Activated B cell treated with CpG ODN at 0.5 μM for 24 hours (primary cell): ENCODE measurements around the gene C2orf76. TPM values are rescaled to one million over a fixed set of nuclear protein-coding genes. Genes with fewer than 3 reads are reported as not detected.
"Not testable (repeated sequence)": the region's sequence is repeated elsewhere in the genome, so short reads cannot be mapped to it uniquely, and the experiment has no call there.

Source experiments
- ATAC-seq: fragments of 200-7000 bp; cut with Tn5 transposase; one replicate; pipeline ENCODE4 v1.10.0; 2021; ENCODE audit warnings: low read depth, mild to moderate bottlenecking, moderate library complexity
- CTCF ChIA-PET: fragments of 350-600 bp; sonication (Branson Sonifier 250); formaldehyde crosslinking; loops from one replicate; lab custom pipeline; 2021; ENCODE audit warnings: antibody characterized with exemption; lab: Charles Lee
- POLR2A ChIA-PET: fragments of 350-600 bp; sonication (Branson Sonifier 250); formaldehyde crosslinking; loops from one replicate; lab custom pipeline; 2021; ENCODE audit warnings: antibody characterized with exemption; lab: Charles Lee
- DNase-seq: peaks from one replicate; pipeline ENCODE4 v3.0.0; 2022
- H3K27ac Mint-ChIP-seq: one replicate; pipeline ENCODE4 v1.8.0; 2020; ENCODE audit warnings: mixed read lengths
- H3K27me3 Mint-ChIP-seq: one replicate; pipeline ENCODE4 v1.8.0; 2021; ENCODE audit warnings: mixed read lengths
- H3K36me3 Mint-ChIP-seq: one replicate; pipeline ENCODE4 v1.8.0; 2021; ENCODE audit warnings: low read depth, mixed read lengths
- H3K4me1 Mint-ChIP-seq: one replicate; pipeline ENCODE4 v1.8.0; 2021; ENCODE audit warnings: mixed read lengths
- H3K4me3 Mint-ChIP-seq: one replicate; pipeline ENCODE4 v1.8.0; 2020; ENCODE audit warnings: mild to moderate bottlenecking, mixed read lengths
- H3K9me3 Mint-ChIP-seq: one replicate; pipeline ENCODE4 v1.8.0; 2020; ENCODE audit warnings: mixed read lengths
- CTCF ChIP-seq: fragments of 200-600 bp; IDR thresholded peaks from one replicate; pipeline ENCODE4 v1.8.0; 2022; ENCODE audit warnings: antibody characterized with exemption, mild to moderate bottlenecking
- intact Hi-C: fragments of 100-400 bp; cut with micrococcal nuclease; formaldehyde crosslinking; loops from one replicate; pipeline ENCODE4 v1.15.1; 2024
- total RNA-seq: library from RNA; stranded (reverse); gene quantifications from 2 replicates; pipeline ENCODE4 v1.2.3, GENCODE V29; 2022

C2orf76 gene
- total RNA-seq, 1 donor from 2014 or later: 11.0 TPM

GRCh38 chr2:119376810-119377209 is 10.2 kb upstream of the C2orf76 start:
- DNase-seq (no peak), ATAC-seq (no peak)
- Mint-ChIP-seq H3K27me3 (no peaks in the 10 kb centered on the region), H3K4me3 (no peak overlapping the region), H3K4me1 (peaks cover 3% of the 10 kb centered on the region), H3K27ac (no peak overlapping the region), H3K9me3 (peaks cover 8% of the 10 kb centered on the region), H3K36me3 (peaks cover 36% of the 10 kb centered on the region)
- intact Hi-C loops: no loop called here
- POLR2A ChIA-PET: interaction anchor here (0.8 to 1.4 kb wide), 2 partner anchors 10 to 12 kb away, joined by 3 to 4 read pairs; partner anchors contain the start of genes C2orf76 and DBI
- CTCF ChIA-PET: no interaction called here
- TF ChIP-seq CTCF: no peak

GRCh38 chr2:119376406-119376805 is 9.8 kb upstream of the C2orf76 start:
- CTCF ChIA-PET: not testable (repeated sequence)

GRCh38 chr2:119373907-119374745 is 7.5 kb upstream of the C2orf76 start:
- DNase-seq, ATAC-seq, intact Hi-C loops, H3K4me3 Mint-ChIP-seq, H3K27ac Mint-ChIP-seq, H3K4me1 Mint-ChIP-seq, H3K27me3 Mint-ChIP-seq, POLR2A ChIA-PET, CTCF ChIA-PET, H3K9me3 Mint-ChIP-seq: not testable (repeated sequence)
- peaks cover 59% of the 10 kb centered on the region for H3K36me3 Mint-ChIP-seq

More at GRCh38 chr2:119376406-119376805, 9.8 kb upstream of the C2orf76 start:
- H3K4me3 Mint-ChIP-seq, intact Hi-C loops, H3K9me3 Mint-ChIP-seq, H3K27ac Mint-ChIP-seq, DNase-seq, H3K4me1 Mint-ChIP-seq, H3K27me3 Mint-ChIP-seq, ATAC-seq: not testable (repeated sequence)
- H3K36me3 Mint-ChIP-seq: peaks cover 41% of the 10 kb centered on the region
- POLR2A ChIA-PET: interaction anchor here (1.4 kb wide), 1 partner anchor 10 kb away, joined by 4 read pairs; the partner anchor contains the start of genes C2orf76 and DBI

- Mint-ChIP-seq H3K27ac (no peak overlapping the region), H3K9me3 (peaks cover 8% of the 10 kb centered on the region), H3K4me1 (peaks cover 17% of the 10 kb centered on the region), H3K36me3 (peaks cover 67% of the 10 kb centered on the region), H3K4me3 (no peak overlapping the region), H3K27me3 (no peaks in the 10 kb centered on the region)
- DNase-seq (no peak), ATAC-seq (no peak)
- intact Hi-C loops: no loop called here
- no peak for TF ChIP-seq CTCF
- ChIA-PET CTCF (no interaction called here), POLR2A (no interaction called here)
Observed at GRCh38 chr2:119372778-119373568, 6.3 kb upstream of the C2orf76 start.

GRCh38 chr2:119371111-119371510 is 4.5 kb upstream of the C2orf76 start:
- H3K36me3 Mint-ChIP-seq: peaks cover 80% of the 10 kb centered on the region
- peaks cover 8% of the 10 kb centered on the region for H3K9me3 Mint-ChIP-seq
- DNase-seq (no peak), ATAC-seq (no peak)
- TF ChIP-seq CTCF: no peak
- no peaks in the 10 kb centered on the region for H3K27me3 Mint-ChIP-seq
- no peak overlapping the region for H3K27ac Mint-ChIP-seq
- H3K4me3 Mint-ChIP-seq: no peak overlapping the region
- POLR2A ChIA-PET: no interaction called here
- peaks cover 28% of the 10 kb centered on the region for H3K4me1 Mint-ChIP-seq
- CTCF ChIA-PET: no interaction called here
- intact Hi-C loops: no loop called here

GRCh38 chr2:119369845-119370244 is 3.2 kb upstream of the C2orf76 start:
- DNase-seq: no peak
- intact Hi-C loops: loop anchor here (5.0 to 10.0 kb wide), 6 partner anchors 148 to 1148 kb away; partner anchors contain the start of genes INHBB, STEAP3 and TMEM185B
- no peak for ATAC-seq
- Mint-ChIP-seq H3K4me3 (peak overlapping the region; percentile 45), H3K27me3 (no peaks in the 10 kb centered on the region), H3K27ac (peak overlapping the region; percentile 62), H3K36me3 (peaks cover 73% of the 10 kb centered on the region), H3K4me1 (peaks cover 40% of the 10 kb centered on the region), H3K9me3 (peaks cover 8% of the 10 kb centered on the region)
- TF ChIP-seq CTCF: no peak
- POLR2A ChIA-PET: no interaction called here
- CTCF ChIA-PET: no interaction called here
